Chondrocyte (in vitro differentiated cells): ENCODE data around the gene YTHDC1. TPM values are rescaled to one million over a fixed set of nuclear protein-coding genes. Genes with fewer than 3 reads are reported as not detected.
"Not testable (repeated sequence)": the region's sequence is repeated elsewhere in the genome, so short reads cannot be mapped to it uniquely, and the experiment has no call there.

Source experiments
- DNase-seq: peaks from one replicate; pipeline ENCODE4 v3.0.0; 2021; ENCODE audit warnings: mixed read lengths, low spot score
- H3K27ac Mint-ChIP-seq: one replicate; pipeline ENCODE4 v1.8.0; 2021; ENCODE audit warnings: mild to moderate bottlenecking, moderate library complexity, mixed read lengths; ENCODE audit not compliant: unreplicated experiment
- H3K27me3 Mint-ChIP-seq: 2 replicates; pipeline ENCODE4 v1.8.0; 2021; ENCODE audit warnings: low read depth, mixed read lengths
- H3K36me3 Mint-ChIP-seq: 2 replicates; pipeline ENCODE4 v1.8.0; 2021; ENCODE audit warnings: low read depth, mixed read lengths
- H3K4me1 Mint-ChIP-seq: 2 replicates; pipeline ENCODE4 v1.8.0; 2021; ENCODE audit warnings: low read depth, mild to moderate bottlenecking, mixed read lengths
- H3K4me3 Mint-ChIP-seq: one replicate; pipeline ENCODE4 v1.8.0; 2021; ENCODE audit warnings: mild to moderate bottlenecking, moderate library complexity, mixed read lengths; ENCODE audit not compliant: unreplicated experiment
- H3K9me3 Mint-ChIP-seq: 2 replicates; pipeline ENCODE4 v1.8.0; 2021; ENCODE audit warnings: low read depth, mixed read lengths
- long read RNA-seq: library from polyadenylated mRNA; stranded (forward); transcript quantifications from one replicate; pipeline ENCODE4 v2.0.0, GENCODE V29; 2021
- total RNA-seq: library from RNA; stranded (reverse); gene quantifications from 3 replicates; pipeline ENCODE4 v1.2.1, GENCODE V29; 2021
- TF ChIP-seq, protein P1 (sequence below): fragments of 200-600 bp; sonication (generic); IDR thresholded peaks from 2 replicates; pipeline ENCODE4 v1.5.0; 2021; ENCODE audit warnings: antibody characterized with exemption, mild to moderate bottlenecking, moderate library complexity

Gene YTHDC1
- 53.9 to 54.8 TPM (median 54.1 TPM) in 3 replicates for total RNA-seq
- long read RNA-seq, full-length matches to known transcripts, result 6 of 17 reads
- long read RNA-seq, partial matches to known transcripts, result 3 of 17 reads
- long read RNA-seq, other reads (novel, unspliced or antisense), result 8 of 17 reads

DNA sequence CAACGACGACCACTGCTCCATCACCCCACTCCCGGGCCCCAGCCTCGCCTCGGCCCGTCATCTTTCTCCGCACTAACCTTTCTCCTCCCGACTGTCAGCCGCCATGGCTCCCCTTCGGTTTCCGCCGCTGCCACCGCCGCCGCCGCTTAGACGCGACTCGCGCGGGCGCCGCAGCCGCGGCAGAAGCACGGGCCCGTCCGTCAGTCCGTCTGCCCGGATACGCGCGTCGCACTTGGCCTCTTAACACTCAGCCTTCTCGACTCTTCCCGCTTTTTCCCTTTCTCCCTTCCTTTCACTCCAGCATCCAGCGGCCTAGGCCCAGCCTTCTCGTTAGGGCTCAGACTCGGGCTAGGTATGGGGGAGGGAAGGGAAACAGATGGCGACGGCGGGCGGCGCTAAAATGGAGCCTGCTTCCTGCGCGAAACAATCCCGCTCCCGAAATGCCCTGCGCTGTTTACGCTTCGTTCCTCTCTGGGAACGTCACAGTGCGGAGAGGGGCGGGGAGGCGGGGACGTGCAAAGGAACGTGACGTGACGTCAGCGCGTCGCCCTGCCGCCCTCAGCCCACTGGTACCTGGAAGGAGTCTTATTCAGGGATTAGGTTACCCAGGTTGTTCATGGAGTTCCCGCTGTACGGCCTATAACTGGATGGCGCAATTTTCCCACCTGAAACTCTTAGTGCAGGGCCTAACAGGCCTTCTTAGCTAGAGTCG lies at the start of gene YTHDC1:
YTHDC1 (minus strand) TSS at position 442 of the 712 bp plus-strand sequence; CDS start at position 105, 337 bp downstream.
- Mint-ChIP-seq H3K27me3 (peaks cover 2% of the 10 kb centered on the region), H3K4me3 (peak within 1 kb of the TSS; percentile 94), H3K4me1 (peaks cover 33% of the 10 kb centered on the region), H3K9me3 (no peaks in the 10 kb centered on the region), H3K27ac (peak within 1 kb of the TSS; percentile 99), H3K36me3 (no peaks in the 10 kb centered on the region)
- TF ChIP-seq, protein P1, sequence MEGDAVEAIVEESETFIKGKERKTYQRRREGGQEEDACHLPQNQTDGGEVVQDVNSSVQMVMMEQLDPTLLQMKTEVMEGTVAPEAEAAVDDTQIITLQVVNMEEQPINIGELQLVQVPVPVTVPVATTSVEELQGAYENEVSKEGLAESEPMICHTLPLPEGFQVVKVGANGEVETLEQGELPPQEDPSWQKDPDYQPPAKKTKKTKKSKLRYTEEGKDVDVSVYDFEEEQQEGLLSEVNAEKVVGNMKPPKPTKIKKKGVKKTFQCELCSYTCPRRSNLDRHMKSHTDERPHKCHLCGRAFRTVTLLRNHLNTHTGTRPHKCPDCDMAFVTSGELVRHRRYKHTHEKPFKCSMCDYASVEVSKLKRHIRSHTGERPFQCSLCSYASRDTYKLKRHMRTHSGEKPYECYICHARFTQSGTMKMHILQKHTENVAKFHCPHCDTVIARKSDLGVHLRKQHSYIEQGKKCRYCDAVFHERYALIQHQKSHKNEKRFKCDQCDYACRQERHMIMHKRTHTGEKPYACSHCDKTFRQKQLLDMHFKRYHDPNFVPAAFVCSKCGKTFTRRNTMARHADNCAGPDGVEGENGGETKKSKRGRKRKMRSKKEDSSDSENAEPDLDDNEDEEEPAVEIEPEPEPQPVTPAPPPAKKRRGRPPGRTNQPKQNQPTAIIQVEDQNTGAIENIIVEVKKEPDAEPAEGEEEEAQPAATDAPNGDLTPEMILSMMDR, result no peak
- DNase-seq, result peak; percentile 96

DNA sequence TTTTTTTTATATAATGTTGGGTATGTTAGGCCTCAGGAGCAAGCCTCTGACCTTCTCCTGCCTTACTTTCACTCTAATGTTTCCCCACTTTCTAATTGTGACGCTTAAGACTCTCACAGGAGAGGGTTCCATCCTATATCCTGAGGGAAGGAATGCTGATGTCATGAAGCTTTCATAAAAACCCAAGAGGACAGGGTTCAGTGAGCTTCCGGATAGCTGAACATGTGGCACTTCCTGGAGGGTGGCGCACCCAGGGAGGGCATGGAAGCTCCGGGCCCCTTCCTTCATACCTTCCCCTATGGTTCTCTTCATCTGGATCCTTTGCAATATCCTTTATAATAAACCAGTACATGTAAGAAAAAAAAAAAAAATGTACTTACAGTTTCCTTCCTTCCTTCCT lies 49.4 kb upstream of the YTHDC1 start:
- Mint-ChIP-seq H3K27me3 (peaks cover 9% of the 10 kb centered on the region), H3K27ac (no peak overlapping the region), H3K4me1 (no peaks in the 10 kb centered on the region), H3K9me3 (no peaks in the 10 kb centered on the region), H3K36me3 (no peaks in the 10 kb centered on the region), H3K4me3 (no peak overlapping the region)
- TF ChIP-seq, protein P1, result no peak
- DNase-seq, result no peak

DNA sequence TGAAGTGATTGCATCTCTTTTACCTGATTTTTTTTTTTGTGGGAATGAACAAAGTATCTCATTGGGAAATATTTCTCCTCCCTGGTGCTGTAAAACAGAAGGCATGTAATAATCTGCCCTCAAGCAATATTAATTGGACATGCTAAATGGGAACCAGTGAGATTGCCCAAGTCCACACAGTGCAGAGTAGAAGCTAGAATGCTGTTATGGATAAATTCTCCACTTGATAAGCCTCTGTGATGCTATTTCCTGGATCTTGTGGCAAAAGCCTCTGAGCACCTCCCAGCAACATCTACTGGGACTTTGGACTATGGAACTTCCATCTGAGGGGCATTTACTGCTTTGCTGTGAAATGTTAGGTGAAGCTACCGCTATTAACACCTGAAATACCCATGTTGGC lies 46.9 kb upstream of the YTHDC1 start:
- H3K4me3 Mint-ChIP-seq, result no peak overlapping the region
- TF ChIP-seq, protein P1, result no peak
- DNase-seq, result no peak
- H3K27me3 Mint-ChIP-seq, result peaks cover 9% of the 10 kb centered on the region
- H3K27ac Mint-ChIP-seq, result no peak overlapping the region
- H3K4me1 Mint-ChIP-seq, result no peaks in the 10 kb centered on the region
- no peaks in the 10 kb centered on the region for H3K36me3 Mint-ChIP-seq
- H3K9me3 Mint-ChIP-seq, result no peaks in the 10 kb centered on the region

DNA sequence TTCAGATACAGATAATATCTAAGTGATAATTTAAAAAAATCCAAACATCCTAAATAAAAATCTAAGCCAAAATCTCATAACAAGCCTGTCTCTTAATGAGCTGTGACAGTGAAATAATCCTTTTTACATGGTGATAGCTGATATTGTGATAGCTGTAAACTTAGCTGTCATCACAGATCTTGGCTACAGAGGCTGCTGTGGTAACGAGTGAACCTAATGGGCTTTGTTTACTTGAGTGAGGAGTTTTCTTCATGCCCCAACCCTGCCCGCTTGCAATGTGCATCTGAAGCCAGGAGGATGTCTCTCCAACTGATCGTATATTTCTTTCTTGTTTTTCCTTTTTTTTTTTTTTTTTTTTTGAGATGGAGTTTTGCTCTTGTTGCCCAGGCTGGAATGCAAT lies 41.5 kb upstream of the YTHDC1 start:
- Mint-ChIP-seq H3K4me1 (no peaks in the 10 kb centered on the region), H3K27ac (no peak overlapping the region), H3K36me3 (no peaks in the 10 kb centered on the region), H3K9me3 (no peaks in the 10 kb centered on the region), H3K27me3 (peaks cover 19% of the 10 kb centered on the region), H3K4me3 (no peak overlapping the region)
- TF ChIP-seq, protein P1, result no peak
- DNase-seq, result no peak

DNA sequence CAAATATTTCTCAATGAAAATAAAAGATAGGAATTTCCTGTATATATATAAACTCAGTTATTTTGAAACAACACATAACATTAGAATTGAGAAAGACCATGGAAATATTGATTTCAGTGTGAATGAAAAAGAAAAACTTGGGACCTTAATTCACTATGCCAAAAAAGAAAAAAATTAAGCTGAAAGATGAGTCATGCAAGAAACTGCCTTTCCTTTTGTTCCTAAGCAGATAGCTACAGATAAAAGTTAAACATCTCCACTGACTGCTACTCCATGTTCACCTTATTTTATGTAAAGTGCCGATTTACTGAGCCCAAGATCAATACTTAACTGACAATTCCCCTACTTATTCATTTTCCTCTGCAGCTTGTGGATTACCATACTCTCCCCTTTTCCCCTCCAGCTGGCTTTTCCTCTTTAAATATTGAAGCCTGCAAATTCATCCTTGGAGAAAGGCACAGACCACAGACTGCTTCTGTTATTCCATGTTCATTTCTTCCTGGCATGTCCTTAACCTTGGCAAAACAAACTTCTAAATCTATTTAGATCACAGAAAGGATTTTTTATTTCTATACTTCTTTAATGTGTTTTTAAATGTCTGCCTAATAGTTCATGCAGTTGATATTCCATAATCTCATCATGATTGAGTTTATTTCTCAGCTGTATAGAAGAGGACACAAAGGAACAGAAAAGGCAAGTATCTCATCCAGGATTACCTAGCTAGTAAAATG lies 40.5 kb upstream of the YTHDC1 start:
- Mint-ChIP-seq H3K4me1 (no peaks in the 10 kb centered on the region), H3K27ac (no peak overlapping the region), H3K36me3 (no peaks in the 10 kb centered on the region), H3K9me3 (no peaks in the 10 kb centered on the region), H3K27me3 (peaks cover 24% of the 10 kb centered on the region), H3K4me3 (no peak overlapping the region)
- no peak for DNase-seq
- TF ChIP-seq, protein P1, result no peak

DNA sequence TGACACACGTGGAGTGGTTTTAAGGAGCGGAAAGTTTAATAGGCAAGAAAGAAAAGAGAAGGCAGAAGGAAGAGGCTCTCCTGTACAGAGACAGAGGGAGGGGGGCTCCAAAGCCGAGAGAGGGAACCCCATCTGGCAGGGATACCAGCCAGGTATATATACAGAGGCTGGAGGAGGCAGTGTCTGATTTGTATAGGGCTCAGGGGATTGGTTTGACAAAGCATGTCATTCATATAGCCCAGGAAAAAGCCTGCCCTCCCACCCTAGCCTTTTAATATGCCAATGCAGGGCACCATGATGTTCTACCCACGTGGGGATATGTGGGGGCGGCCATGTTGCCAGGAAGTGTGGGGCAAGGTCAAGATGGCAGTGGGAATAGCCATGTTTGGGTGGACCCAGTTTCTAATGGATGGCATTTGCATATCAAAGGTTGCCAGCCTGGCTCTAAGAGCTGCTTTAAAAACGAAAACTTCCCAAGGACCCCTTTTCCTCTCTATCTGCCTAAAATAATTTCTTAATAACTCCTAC lies 39.6 kb upstream of the YTHDC1 start:
- H3K4me3 Mint-ChIP-seq, H3K4me1 Mint-ChIP-seq, DNase-seq, H3K27ac Mint-ChIP-seq, H3K9me3 Mint-ChIP-seq, H3K36me3 Mint-ChIP-seq: not testable (repeated sequence)
- peaks cover 28% of the 10 kb centered on the region for H3K27me3 Mint-ChIP-seq
